Uterus (tissue), 4 donors: ENCODE measurements around the gene EIF4E2. TPM values are rescaled to one million over a fixed set of nuclear protein-coding genes. Genes with fewer than 3 reads are reported as not detected.

Experiments used
- DNase-seq, 2 donors: peaks; one replicate each; pipeline ENCODE4 v3.0.0-alpha.2; 2019 to 2020
- H3K27ac ChIP-seq, 2 donors: fragments of 200-600 bp; sonication (generic); 1 replicate in 1 of 2; 2 replicates in 1 of 2; pipeline ENCODE4 v1.5.1; 2016 to 2018
- H3K27me3 ChIP-seq, 2 donors: fragments of 200-600 bp; sonication (generic); one replicate each; pipeline ENCODE4 v1.5.1; 2018 to 2019; ENCODE audit warnings: control low read depth in 1 of 2
- H3K36me3 ChIP-seq, 2 donors: fragments of 200-600 bp; sonication (generic); one replicate each; pipeline ENCODE4 v1.5.1; 2019; ENCODE audit warnings: control low read depth in 1 of 2
- H3K4me1 ChIP-seq, 2 donors: fragments of 200-600 bp; sonication (generic); one replicate each; pipeline ENCODE4 v1.5.1; 2018 to 2019; ENCODE audit warnings: control low read depth in 1 of 2
- H3K4me3 ChIP-seq, 2 donors: fragments of 200-600 bp; sonication (generic); 1 replicate in 1 of 2; 2 replicates in 1 of 2; pipeline ENCODE4 v1.5.1; 2018 to 2019; ENCODE audit warnings: mild to moderate bottlenecking in 1 of 2
- H3K9me3 ChIP-seq, 2 donors: fragments of 200-600 bp; sonication (generic); one replicate each; pipeline ENCODE4 v1.5.1; 2019; ENCODE audit warnings: control low read depth in 1 of 2
- CTCF ChIP-seq, 4 experiments: fragments of 200-600 bp in 2 of 4; fragments of 450-650 bp in 2 of 4; sonication (generic) in 2 of 4; IDR thresholded peaks; one replicate each; pipeline ENCODE4 v1.5.1; 2016 to 2019; ENCODE audit warnings: antibody characterized with exemption in 4 of 4, mild to moderate bottlenecking in 2 of 4, moderate library complexity in 1 of 4
- POLR2A ChIP-seq, 2 donors: fragments of 450-650 bp; IDR thresholded peaks; one replicate each; pipeline ENCODE4 v1.6.1; 2016; ENCODE audit warnings: antibody characterized with exemption in 2 of 2, mild to moderate bottlenecking in 1 of 2, moderate library complexity in 1 of 2
- intact Hi-C: fragments of 100-400 bp; cut with DNase I; formaldehyde crosslinking; loops from one replicate; pipeline ENCODE4 v1.15.1; 2023; ENCODE audit warnings: low total_unique reads
- total RNA-seq, 4 donors: library from RNA; depleted of rRNA in 3 of 4; stranded (reverse); fragments of >200 nt in 3 of 4; gene quantifications; one replicate each; pipeline versions ENCODE4 v1.1.0 to v1.2.4, GENCODE V29; 2014 to 2023
- donor health status: DM: yes; HTN: yes; CAD: no.

EIF4E2 gene
- total RNA-seq, 4 donors from 2014 or later, result 24.3 to 195 (median 56.6) TPM

GRCh38 chr2:232551776-232552175 lies 1.3 kb downstream of the EIF4E2 start:
- no peak for TF ChIP-seq CTCF (IDR thresholded peaks at IDR 0.05)
- no peak for TF ChIP-seq POLR2A (IDR thresholded peaks at IDR 0.05)
- no peak for DNase-seq
- no peaks in the 10 kb centered on the region for H3K36me3 ChIP-seq
- H3K9me3 ChIP-seq, result no peaks in the 10 kb centered on the region
- peaks cover 5 to 11% of the 10 kb centered on the region in 2 donors for H3K4me1 ChIP-seq
- intact Hi-C loops, result no loop called here
- H3K27ac ChIP-seq, result peak overlapping the region in 1 of 2 donors; percentile 93
- H3K4me3 ChIP-seq, result peak overlapping the region in 1 of 2 donors; percentile 96
- H3K27me3 ChIP-seq, result no peaks in the 10 kb centered on the region

DNA sequence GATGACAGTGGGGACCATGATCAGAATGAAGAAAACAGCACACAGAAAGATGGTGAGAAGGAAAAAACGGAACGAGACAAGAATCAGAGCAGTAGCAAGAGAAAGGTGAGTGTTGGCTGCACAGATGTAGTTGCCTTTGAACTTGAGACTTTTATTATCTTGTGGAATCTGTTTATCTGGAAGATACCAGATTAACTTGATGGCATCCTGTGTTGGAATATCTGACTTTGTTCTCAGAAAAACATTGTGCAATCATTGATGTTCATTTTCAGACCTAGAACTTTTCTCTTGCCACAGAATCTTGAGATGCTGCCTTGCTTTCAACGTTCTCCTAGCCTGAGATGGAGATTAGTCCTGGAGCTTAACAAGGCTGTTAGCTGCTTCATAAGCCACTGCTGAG lies 5.9 kb downstream of the EIF4E2 start:
- DNase-seq, result no peak
- Histone ChIP-seq H3K27me3 (no peaks in the 10 kb centered on the region), H3K4me1 (peaks cover 5 to 9% of the 10 kb centered on the region in 2 donors), H3K4me3 (no peak overlapping the region), H3K9me3 (no peaks in the 10 kb centered on the region), H3K27ac (no peak overlapping the region), H3K36me3 (no peaks in the 10 kb centered on the region)
- intact Hi-C loops, result no loop called here
- TF ChIP-seq CTCF (IDR thresholded peaks at IDR 0.05), result no peak
- no peak for TF ChIP-seq POLR2A (IDR thresholded peaks at IDR 0.05)

DNA sequence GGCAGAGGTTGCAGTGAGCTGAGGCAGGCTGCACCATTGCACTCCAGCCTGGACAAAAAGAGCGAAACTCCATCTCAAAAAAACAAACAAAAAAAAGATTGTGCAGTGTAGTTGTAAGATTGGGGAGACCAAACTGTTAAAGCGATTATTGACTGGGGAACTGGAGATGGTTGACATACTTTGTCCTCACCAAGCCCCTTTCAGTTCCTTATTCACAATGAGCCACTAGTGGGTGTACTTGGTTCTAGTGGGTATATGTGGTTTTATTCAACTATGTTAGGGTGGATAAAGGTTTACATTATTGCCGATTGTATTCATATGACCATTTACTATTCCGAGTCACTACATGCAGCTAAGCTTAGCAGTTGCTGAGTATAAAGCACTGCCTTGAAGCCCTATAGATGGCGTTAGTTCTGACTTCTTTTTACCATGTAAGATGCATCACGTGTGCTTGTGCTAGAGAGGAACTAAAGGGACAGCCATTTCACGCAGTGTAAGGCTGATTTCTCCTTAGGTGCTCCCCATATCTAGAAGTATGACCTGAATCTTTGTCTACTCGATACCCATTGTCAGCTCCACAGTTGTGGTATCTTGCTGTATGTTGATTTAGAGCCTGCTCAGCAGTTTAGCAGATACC lies 12.1 kb downstream of the EIF4E2 start:
- TF ChIP-seq POLR2A (IDR thresholded peaks at IDR 0.05) (no peak), CTCF (IDR thresholded peaks at IDR 0.05) (no peak)
- no peak overlapping the region for H3K27ac ChIP-seq
- H3K36me3 ChIP-seq, result no peaks in the 10 kb centered on the region

DNA sequence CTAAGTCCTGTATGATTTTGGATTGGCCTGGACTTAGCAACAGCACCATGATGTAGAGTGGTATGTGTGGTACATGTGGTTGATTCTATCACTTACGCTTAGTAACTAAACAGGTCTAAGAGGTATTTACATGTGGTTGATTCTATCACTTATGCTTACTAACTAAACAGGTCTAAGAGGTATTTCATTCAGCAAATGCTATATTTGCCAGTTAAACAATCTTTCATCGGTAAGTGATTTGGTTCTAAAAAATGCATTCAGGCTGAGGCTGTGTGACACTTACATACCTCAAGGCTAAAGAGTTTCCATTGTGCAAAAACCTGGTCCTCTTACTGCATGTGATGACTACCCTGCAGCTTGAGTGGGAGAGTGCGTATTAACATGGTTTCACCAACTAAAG lies 13.1 kb downstream of the EIF4E2 start:
- no peaks in the 10 kb centered on the region for H3K36me3 ChIP-seq
- no peaks in the 10 kb centered on the region for H3K9me3 ChIP-seq
- no peak overlapping the region for H3K27ac ChIP-seq
- intact Hi-C loops, result no loop called here
- DNase-seq, result no peak
- H3K4me1 ChIP-seq, result no peaks in the 10 kb centered on the region
- H3K27me3 ChIP-seq, result no peaks in the 10 kb centered on the region
- H3K4me3 ChIP-seq, result no peak overlapping the region
- TF ChIP-seq CTCF (IDR thresholded peaks at IDR 0.05) (no peak), POLR2A (IDR thresholded peaks at IDR 0.05) (no peak)

More for the DNA sequence above, 12.1 kb downstream of the EIF4E2 start:
- intact Hi-C loops, result no loop called here
- H3K4me3 ChIP-seq, result no peak overlapping the region
- H3K9me3 ChIP-seq, result no peaks in the 10 kb centered on the region
- DNase-seq, result no peak
- no peaks in the 10 kb centered on the region for H3K27me3 ChIP-seq
- no peaks in the 10 kb centered on the region for H3K4me1 ChIP-seq

DNA sequence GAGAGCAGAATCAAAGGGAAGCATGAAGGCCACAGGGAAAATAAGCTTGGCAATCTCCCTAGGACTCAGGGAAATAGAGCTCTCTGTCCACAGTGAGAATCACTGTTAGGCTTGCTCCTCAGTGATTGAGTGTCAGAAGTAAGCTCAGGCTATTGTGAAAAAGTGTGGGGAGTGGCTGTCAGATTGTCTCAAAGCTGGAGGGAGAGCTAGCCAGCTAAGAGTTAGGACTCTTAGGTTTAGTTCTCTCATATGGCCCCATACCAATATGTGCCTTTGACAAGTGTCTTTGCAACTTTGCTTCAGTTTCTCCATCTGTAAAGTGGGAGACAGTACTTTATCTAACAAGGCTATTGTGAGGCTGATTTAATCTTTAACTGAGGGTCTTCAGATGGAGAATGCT lies 17.2 kb downstream of the EIF4E2 start:
- no peak overlapping the region for H3K27ac ChIP-seq
- no peaks in the 10 kb centered on the region for H3K36me3 ChIP-seq
- H3K4me1 ChIP-seq, result no peaks in the 10 kb centered on the region

More for the DNA sequence above, 17.2 kb downstream of the EIF4E2 start:
- Histone ChIP-seq H3K27me3 (no peaks in the 10 kb centered on the region), H3K4me3 (no peak overlapping the region), H3K9me3 (no peaks in the 10 kb centered on the region)
- intact Hi-C loops, result no loop called here
- no peak for DNase-seq
- TF ChIP-seq POLR2A (IDR thresholded peaks at IDR 0.05) (no peak), CTCF (IDR thresholded peaks at IDR 0.05) (no peak)
